NT2/D1 (cell line): ENCODE results near the gene RNF169.
"Not testable (repeated sequence)": the region's sequence is repeated elsewhere in the genome, so short reads cannot be mapped to it uniquely, and the experiment has no call there.

Experiments
- DNase-seq: peaks from one replicate; pipeline ENCODE4 v3.0.0-alpha.2; 2011; ENCODE audit warnings: low read depth, low spot score
- H3K27me3 ChIP-seq: 2 replicates; pipeline ENCODE4 v1.6.0; 2011; ENCODE audit warnings: mild to moderate bottlenecking; ENCODE audit not compliant: insufficient read length, insufficient read depth
- H3K36me3 ChIP-seq: 2 replicates; pipeline ENCODE4 v1.6.1; 2011; ENCODE audit warnings: mild to moderate bottlenecking, low read length, mixed read lengths; ENCODE audit not compliant: insufficient read depth, insufficient read length
- H3K4me1 ChIP-seq: 2 replicates; pipeline ENCODE4 v1.5.1; 2011; ENCODE audit not compliant: insufficient read depth, insufficient read length
- H3K4me3 ChIP-seq: 2 replicates; pipeline ENCODE4 v1.5.1; 2011; ENCODE audit warnings: low read depth; ENCODE audit not compliant: insufficient read length
- H3K9ac ChIP-seq: 2 replicates; pipeline ENCODE4 v1.6.0; 2011; ENCODE audit warnings: low read depth; ENCODE audit not compliant: insufficient read length
- H3K9me3 ChIP-seq: 2 replicates; pipeline ENCODE4 v1.5.1; 2011; ENCODE audit warnings: mild to moderate bottlenecking, low read length; ENCODE audit not compliant: insufficient read depth
- SUZ12 ChIP-seq: IDR thresholded peaks from 2 replicates; pipeline ENCODE4 v1.6.1; 2011; ENCODE audit not compliant: insufficient read length, insufficient read depth; ENCODE audit errors: extremely low read depth
- YY1 ChIP-seq: IDR thresholded peaks from 2 replicates; pipeline ENCODE4 v1.6.1; 2011; ENCODE audit not compliant: insufficient read length, insufficient read depth
- ZNF274 ChIP-seq: IDR thresholded peaks from 2 replicates; pipeline ENCODE4 v1.6.1; 2011; ENCODE audit warnings: mild to moderate bottlenecking, low read depth, low read length

RNF169 gene

DNA sequence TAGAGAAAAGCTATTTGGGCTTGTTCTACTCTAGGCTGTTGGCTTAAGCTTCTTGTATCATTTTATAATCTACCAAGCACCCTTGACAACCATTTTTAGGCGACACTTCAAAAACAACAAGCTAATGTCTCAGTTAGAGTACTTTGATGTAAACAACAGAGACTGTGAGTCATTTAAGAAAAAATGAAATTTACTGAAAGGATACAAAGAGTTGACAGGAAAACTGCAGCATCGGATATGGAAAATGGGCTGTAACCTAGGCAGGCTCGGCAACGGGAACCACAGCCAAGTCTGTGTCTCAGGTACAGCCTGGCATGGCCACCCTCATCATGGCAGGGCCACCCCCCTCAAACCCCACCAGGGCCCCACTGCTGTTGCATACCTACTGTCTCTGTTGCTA is 4.4 kb upstream of the RNF169 start:
- DNase-seq = no peak
- no peaks in the 10 kb centered on the region for H3K36me3 ChIP-seq
- H3K4me3 ChIP-seq = no peak overlapping the region
- no peaks in the 10 kb centered on the region for H3K4me1 ChIP-seq
- H3K9ac ChIP-seq = no peak overlapping the region
- no peak for TF ChIP-seq SUZ12
- TF ChIP-seq YY1 = no peak
- no peak for TF ChIP-seq ZNF274
- peaks cover 25% of the 10 kb centered on the region for H3K9me3 ChIP-seq
- H3K27me3 ChIP-seq = no peaks in the 10 kb centered on the region

DNA sequence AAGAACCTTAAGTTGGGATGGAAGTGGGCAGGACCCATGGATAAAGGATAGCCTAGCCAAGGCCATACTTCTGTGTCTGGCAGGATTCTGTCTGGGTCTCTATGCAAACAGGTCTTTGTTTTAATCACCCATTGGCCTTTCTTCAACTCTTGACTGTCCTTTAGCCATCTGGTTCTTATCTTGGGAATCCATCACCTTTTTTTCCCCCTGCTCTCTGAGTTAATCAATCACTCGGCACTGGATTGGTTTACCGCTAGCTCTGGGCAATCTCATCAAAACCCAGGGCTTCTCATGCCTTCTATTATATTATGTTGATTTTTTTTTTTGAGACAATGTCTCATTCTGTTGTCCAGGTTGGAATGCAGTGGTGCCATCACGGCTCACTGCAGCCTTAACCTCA is 1.8 kb upstream of the RNF169 start:
- Histone ChIP-seq H3K4me1 (no peaks in the 10 kb centered on the region), H3K27me3 (no peaks in the 10 kb centered on the region), H3K9ac (no peak overlapping the region), H3K9me3 (peaks cover 3% of the 10 kb centered on the region; the same call in 1 of the 2 replicates), H3K36me3 (peaks cover 4% of the 10 kb centered on the region), H3K4me3 (no peak overlapping the region)
- TF ChIP-seq ZNF274 = no peak
- DNase-seq = no peak

DNA sequence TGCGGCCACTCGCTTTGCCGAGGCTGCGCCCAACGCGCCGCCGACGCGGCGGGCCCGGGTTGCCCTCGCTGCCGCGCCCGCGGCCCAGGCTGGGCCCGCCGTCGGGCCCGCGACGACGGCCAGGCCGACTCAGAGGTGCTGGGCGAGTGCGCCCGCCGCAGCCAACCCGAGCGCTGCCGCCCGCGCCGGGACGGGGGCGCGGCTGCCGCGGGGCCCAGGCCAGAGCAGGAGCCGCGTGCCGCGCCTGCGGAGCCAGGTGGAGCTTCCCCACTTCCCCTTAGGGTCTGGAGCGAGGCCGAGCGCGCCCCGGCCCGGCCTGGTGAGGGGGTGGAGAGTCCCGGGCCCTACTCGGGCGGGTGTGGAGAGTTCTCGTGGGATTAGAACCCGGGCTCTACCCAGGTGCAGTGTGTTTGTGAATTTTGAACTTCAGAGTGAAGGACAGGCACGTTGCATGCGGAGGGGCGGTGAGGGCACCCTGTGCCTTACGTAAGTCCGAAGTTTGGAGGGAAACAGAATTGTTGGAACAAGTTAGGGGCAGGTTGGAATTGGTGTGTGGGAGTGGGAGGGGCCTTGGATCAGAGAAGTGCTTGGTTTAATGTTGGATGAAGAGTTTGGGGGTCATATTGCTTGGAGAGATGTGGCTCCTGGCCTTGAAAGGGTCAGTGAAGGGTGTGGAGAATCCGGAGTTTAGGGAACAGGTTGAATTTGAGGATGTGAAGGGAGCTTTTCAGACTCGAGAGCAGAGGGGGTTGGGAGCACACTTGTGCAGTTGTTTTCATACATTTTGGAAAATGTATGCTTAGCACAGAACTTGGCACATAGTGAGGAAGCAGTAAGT is 697 bp downstream of the RNF169 start:
- H3K4me3 ChIP-seq = peak overlapping the region; percentile 74
- H3K4me1 ChIP-seq = no peaks in the 10 kb centered on the region
- peaks cover 4% of the 10 kb centered on the region for H3K36me3 ChIP-seq
- H3K9ac ChIP-seq = peak overlapping the region; percentile 90
- H3K27me3 ChIP-seq = no peaks in the 10 kb centered on the region
- H3K9me3 ChIP-seq = no peaks in the 10 kb centered on the region
- TF ChIP-seq SUZ12 (no peak), YY1 (no peak), ZNF274 (no peak)
- no peak for DNase-seq

DNA sequence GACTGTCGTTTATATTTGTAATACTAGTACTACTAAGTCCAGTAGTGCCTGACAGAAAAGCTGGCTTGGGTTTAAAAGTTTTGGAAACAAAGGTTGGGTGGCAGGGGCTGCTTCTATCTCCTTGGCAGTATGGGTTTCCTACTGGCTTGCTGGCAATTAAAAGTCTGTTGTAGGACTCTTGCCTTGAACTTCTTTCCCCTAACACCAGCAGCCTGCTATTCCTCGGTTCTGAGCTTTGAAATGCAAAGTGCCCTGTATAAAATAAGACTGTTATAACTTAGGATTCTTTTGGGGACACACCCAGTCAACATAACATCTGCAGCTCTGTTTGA is 1.3 kb downstream of the RNF169 start:
- Histone ChIP-seq H3K36me3 (peaks cover 4% of the 10 kb centered on the region), H3K27me3 (no peaks in the 10 kb centered on the region), H3K9ac (peak overlapping the region; percentile 28), H3K4me3 (peak overlapping the region; percentile 74), H3K4me1 (no peaks in the 10 kb centered on the region), H3K9me3 (no peaks in the 10 kb centered on the region)
- TF ChIP-seq SUZ12 = no peak
- TF ChIP-seq YY1 = no peak
- TF ChIP-seq ZNF274 = no peak
- no peak for DNase-seq

DNA sequence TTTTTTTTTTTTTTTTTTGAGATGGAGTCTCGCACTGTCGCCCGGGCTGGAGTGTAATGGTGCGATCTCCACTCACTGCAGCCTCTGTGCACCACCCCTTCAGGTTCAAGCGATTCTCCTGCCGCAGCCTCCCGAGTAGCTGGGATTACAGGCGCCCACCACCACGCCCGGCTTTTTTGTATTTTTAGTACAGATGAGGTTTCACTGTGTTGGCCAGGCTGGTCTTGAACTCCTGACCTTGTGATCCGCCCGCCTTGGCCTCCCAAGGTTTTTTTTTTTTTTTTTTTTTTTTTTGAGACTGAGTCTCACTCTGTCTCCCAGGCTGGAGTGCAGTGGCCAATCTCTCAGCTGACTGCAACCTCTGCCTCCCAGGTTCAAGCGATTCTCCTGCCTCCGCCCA is 1.9 kb downstream of the RNF169 start:
- H3K36me3 ChIP-seq, H3K9ac ChIP-seq, H3K9me3 ChIP-seq, H3K4me3 ChIP-seq, H3K27me3 ChIP-seq, DNase-seq, H3K4me1 ChIP-seq: not testable (repeated sequence)

DNA sequence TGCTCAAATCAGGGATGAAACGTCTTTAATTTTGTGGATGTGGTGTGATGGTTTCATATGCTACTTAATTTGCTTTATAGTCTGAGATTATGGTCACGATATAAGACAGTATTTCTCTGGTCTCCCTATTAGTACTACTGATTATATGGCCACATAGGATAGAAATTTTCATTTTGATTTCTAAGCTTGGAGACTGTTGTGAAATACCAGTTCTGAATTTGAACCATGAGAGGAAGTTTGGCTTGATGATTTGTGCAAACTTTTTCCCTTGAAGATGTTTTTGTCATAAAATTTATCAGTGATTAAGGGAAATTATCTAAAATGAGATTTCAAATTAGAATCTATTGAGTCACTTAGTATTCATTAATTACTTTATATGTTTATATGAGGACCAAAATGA is 2.7 kb downstream of the RNF169 start:
- DNase-seq = no peak

DNA sequence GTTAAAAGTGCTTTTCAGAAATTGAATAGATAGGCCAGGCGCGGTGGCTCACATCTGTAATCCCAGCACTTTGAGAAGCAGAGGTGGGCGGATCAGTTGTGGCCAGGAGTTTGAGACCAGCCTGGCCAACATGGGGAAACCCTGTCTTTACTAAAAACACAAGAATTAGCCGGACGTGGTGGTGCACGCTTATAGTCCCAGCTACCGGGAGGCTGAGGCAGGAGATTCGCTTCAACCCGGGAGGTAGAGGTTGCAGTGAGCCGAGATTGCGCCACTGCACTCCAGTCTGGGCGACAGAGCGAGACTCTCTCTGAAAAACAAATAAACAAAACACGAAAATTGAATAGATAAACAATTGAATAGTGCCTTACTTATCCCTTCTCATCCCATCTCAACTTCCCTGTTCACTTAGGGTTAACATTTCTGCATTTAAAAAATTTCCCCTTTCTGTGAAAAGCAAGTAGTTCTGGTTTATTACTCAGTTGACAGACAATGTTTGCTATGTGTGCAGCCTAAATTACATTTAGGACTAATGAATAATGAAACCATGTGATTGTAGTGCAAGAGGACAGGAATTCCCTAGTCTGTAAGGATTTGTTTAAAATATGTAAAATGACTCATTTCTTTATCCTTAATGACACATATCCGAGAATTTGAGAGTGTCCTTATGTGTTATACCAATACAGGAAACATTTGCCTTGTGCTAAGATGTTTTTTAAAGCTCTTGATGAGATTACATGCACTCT is 6.0 kb downstream of the RNF169 start:
- Histone ChIP-seq H3K9ac (no peak overlapping the region), H3K27me3 (no peaks in the 10 kb centered on the region), H3K36me3 (peaks cover 4% of the 10 kb centered on the region), H3K4me3 (no peak overlapping the region), H3K4me1 (no peaks in the 10 kb centered on the region), H3K9me3 (no peaks in the 10 kb centered on the region)
- TF ChIP-seq YY1 = no peak
- DNase-seq = no peak

More for the DNA sequence above, 2.7 kb downstream of the RNF169 start:
- TF ChIP-seq ZNF274 (no peak), SUZ12 (no peak), YY1 (no peak)
- H3K27me3 ChIP-seq = no peaks in the 10 kb centered on the region
- H3K36me3 ChIP-seq = peaks cover 4% of the 10 kb centered on the region
- H3K9me3 ChIP-seq = no peaks in the 10 kb centered on the region
- H3K9ac ChIP-seq = no peak overlapping the region
- H3K4me1 ChIP-seq = no peaks in the 10 kb centered on the region
- no peak overlapping the region for H3K4me3 ChIP-seq
